HepG2 (cell line): ENCODE data around the gene PRICKLE2. TPM values are rescaled to one million over a fixed set of nuclear protein-coding genes. Genes with fewer than 3 reads are reported as not detected.

Experiments
- ATAC-seq: fragments of 200-7000 bp; cut with Tn5 transposase; 3 replicates; pipeline ENCODE4 v1.9.1; 2020; ENCODE audit warnings: mild to moderate bottlenecking, moderate library complexity
- BruUV-seq: library from RNA; stranded (reverse); fragments of 400-500 nt; replicated peaks from 2 replicates; lab custom pipeline; 2021; lab: Mats Ljungman, UMichigan
- CTCF ChIA-PET: fragments of 300-600 bp; formaldehyde crosslinking; extraction: SDS; loops from one replicate; lab custom pipeline; 2021; ENCODE audit warnings: low total read pairs, inconsistent platforms, low intra/inter-chr PET ratio; lab: Yijun Ruan, JAX
- POLR2A ChIA-PET: fragments of 350-600 bp; sonication (Branson Sonifier 250); formaldehyde crosslinking; loops from one replicate; lab custom pipeline; 2020; ENCODE audit warnings: antibody characterized with exemption, inconsistent platforms; lab: Yijun Ruan, JAX
- DNase-seq: peaks from one replicate; pipeline ENCODE4 v3.0.0-alpha.2; 2015; ENCODE audit warnings: low spot score
- FAIRE-seq: peaks from 3 replicates; lab custom pipeline; 2011; peaks lifted over from hg19 to GRCh38; lab: Jason Lieb, UNC
- H2AFZ ChIP-seq: one replicate; pipeline ENCODE4 v1.6.1; 2011; ENCODE audit warnings: low read length, inconsistent platforms
- H3K27ac ChIP-seq: fragments of 300-600 bp; 3 replicates; pipeline ENCODE4 v1.8.0; 2011; ENCODE audit warnings: mixed run types, mild to moderate bottlenecking, mixed read lengths, low read length, inconsistent platforms; ENCODE audit not compliant: insufficient read depth; ENCODE audit errors: extremely low read length
- H3K27me3 ChIP-seq, 2 experiments: fragments of 200-600 bp in 1 of 2; 2 replicates in 1 of 2; 3 replicates in 1 of 2; pipeline versions ENCODE4 v1.6.0 to v1.8.0; 2011; ENCODE audit warnings: low read length in 2 of 2, mild to moderate bottlenecking in 2 of 2, moderate library complexity in 2 of 2, inconsistent platforms in 1 of 2; ENCODE audit not compliant: insufficient read depth in 2 of 2, control insufficient read depth in 1 of 2
- H3K36me3 ChIP-seq, 2 experiments: fragments of 200-600 bp in 1 of 2; replicated peaks in 1 of 2; 2 replicates in 1 of 2; 3 replicates in 1 of 2; pipeline versions ENCODE4 v1.5.1 to v1.8.0; 2011; ENCODE audit warnings: low read length in 2 of 2, inconsistent platforms in 1 of 2; ENCODE audit not compliant: insufficient read depth in 2 of 2, control insufficient read depth in 1 of 2
- H3K4me1 ChIP-seq: 2 replicates; pipeline ENCODE4 v1.5.1; 2012; ENCODE audit warnings: low read length, inconsistent platforms; ENCODE audit not compliant: insufficient read depth
- H3K4me2 ChIP-seq: 2 replicates; pipeline ENCODE4 v1.6.0; 2011; ENCODE audit warnings: low read depth, low read length, inconsistent platforms
- H3K4me3 ChIP-seq, 3 experiments: fragments of 200-600 bp in 1 of 3; sonication (generic), shearing (Covaris generic) in 1 of 3; replicated peaks in 1 of 3; 2 replicates each; pipeline ENCODE4 v1.5.1; 2011 to 2016; ENCODE audit warnings: low read length in 3 of 3, inconsistent platforms in 2 of 3, low read depth in 2 of 3, mild to moderate bottlenecking in 2 of 3, control low read depth in 1 of 3, mixed read lengths in 1 of 3; ENCODE audit not compliant: insufficient read depth in 1 of 3
- H3K79me2 ChIP-seq: one replicate; pipeline ENCODE4 v1.6.1; 2011; ENCODE audit warnings: low read length, inconsistent platforms; ENCODE audit not compliant: insufficient read depth
- H3K9ac ChIP-seq: 2 replicates; pipeline ENCODE4 v1.6.0; 2011; ENCODE audit warnings: mild to moderate bottlenecking, low read depth, low read length, inconsistent platforms; ENCODE audit not compliant: insufficient read depth
- H3K9me3 ChIP-seq: 2 replicates; pipeline ENCODE4 v1.5.1; 2012; ENCODE audit warnings: mild to moderate bottlenecking, low read length
- H4K20me1 ChIP-seq: 2 replicates; pipeline ENCODE4 v1.6.0; 2011; ENCODE audit warnings: inconsistent platforms, mild to moderate bottlenecking, low read length, moderate library complexity; ENCODE audit not compliant: insufficient read depth
- CERS6 ChIP-seq: sonication (generic); formaldehyde crosslinking; IDR thresholded peaks from 2 replicates; pipeline ENCODE4 v1.5.0; 2020; ENCODE audit warnings: missing genetic modification reagents
- HCFC1 ChIP-seq: fragments of 150-350 bp; IDR thresholded peaks from 2 replicates; pipeline ENCODE4 v1.6.1; 2014; ENCODE audit warnings: low read depth, low read length
- KDM5A ChIP-seq: fragments of 200-600 bp; sonication (generic); IDR thresholded peaks from 2 replicates; pipeline ENCODE4 v1.7.0; 2018; ENCODE audit warnings: antibody characterized with exemption, mild to moderate bottlenecking, low read length, borderline replicate concordance
- KLF12 ChIP-seq: sonication (generic); formaldehyde crosslinking; IDR thresholded peaks from 2 replicates; pipeline ENCODE4 v1.4.0; 2020; ENCODE audit warnings: missing genetic modification reagents, borderline replicate concordance
- NCOA2 ChIP-seq: sonication (generic); formaldehyde crosslinking; IDR thresholded peaks from 2 replicates; pipeline ENCODE4 v1.8.0; 2022; ENCODE audit warnings: inconsistent platforms
- NR2C2 ChIP-seq: sonication (generic); formaldehyde crosslinking; IDR thresholded peaks from 2 replicates; pipeline ENCODE4 v1.4.0; 2020; ENCODE audit warnings: missing genetic modification reagents, mild to moderate bottlenecking, moderate library complexity, borderline replicate concordance
- PAF1 ChIP-seq: IDR thresholded peaks from 2 replicates; pipeline ENCODE4 v1.6.1; 2016; ENCODE audit warnings: missing genetic modification reagents, missing compliant biosample characterization
- SIN3A ChIP-seq: IDR thresholded peaks from 2 replicates; pipeline ENCODE4 v1.6.1; 2011; ENCODE audit warnings: low read depth, mild to moderate bottlenecking, control low read depth, low read length, borderline replicate concordance
- ZBTB10 ChIP-seq: sonication (generic); formaldehyde crosslinking; IDR thresholded peaks from 2 replicates; pipeline ENCODE4 v1.4.0; 2020; ENCODE audit warnings: missing genetic modification reagents, borderline replicate concordance
- ZNF567 ChIP-seq: sonication (generic); formaldehyde crosslinking; IDR thresholded peaks from 2 replicates; pipeline ENCODE4 v1.8.1; 2023; ENCODE audit warnings: mild to moderate bottlenecking, missing genetic modification reagents, borderline replicate concordance
- ZNF678 ChIP-seq: sonication (generic); formaldehyde crosslinking; IDR thresholded peaks from 2 replicates; pipeline ENCODE4 v1.4.0; 2020; ENCODE audit warnings: mild to moderate bottlenecking, missing genetic modification reagents
- ZNF775 ChIP-seq: sonication (generic); formaldehyde crosslinking; IDR thresholded peaks from 2 replicates; pipeline ENCODE4 v1.4.0; 2020; ENCODE audit warnings: missing genetic modification reagents, mild to moderate bottlenecking, moderate library complexity, borderline replicate concordance
- WGBS: methylation state at CpG from one replicate; pipeline ENCODE4 v1.1.6; 2017; ENCODE audit warnings: low lambda C conversion rate; 5-methylcytosine and 5-hydroxymethylcytosine counted together
- in situ Hi-C: cut with HindIII; loops from 2 replicates; pipeline ENCODE4 v1.10.0; 2017; ENCODE audit warnings: low pct_unique_long_range_greater_than_20kb; ENCODE audit not compliant: extremely low pct_ligation_motif_present
- intact Hi-C: fragments of 100-400 bp; cut with micrococcal nuclease; formaldehyde crosslinking; loops from one replicate; pipeline ENCODE4 v1.10.0; 2022; ENCODE audit not compliant: unreplicated experiment
- polyA plus RNA-seq, 8 experiments: library from polyadenylated mRNA; depleted of rRNA in 3 of 8; stranded (reverse) in 7 of 8; unstranded in 1 of 8; fragments of >200 nt; fragmentation: Illumina TruSeq in 4 of 8; extraction: Trizol in 4 of 8; gene quantifications; 2 replicates each; pipeline versions ENCODE4 v1.2.1 to v1.2.3, GENCODE V29; 2011 to 2016; ENCODE audit warnings: low read depth in 4 of 8, missing spikeins in 1 of 8, mixed read lengths in 1 of 8; ENCODE audit not compliant: insufficient read depth in 1 of 8
- total RNA-seq, 5 experiments: library from RNA; depleted of rRNA; stranded (reverse); fragments of >200 nt; fragmentation: Illumina TruSeq; extraction: Trizol; gene quantifications; 2 replicates each; pipeline ENCODE4 v1.2.3, GENCODE V29; 2016; ENCODE audit warnings: low read depth in 1 of 5
- TF ChIP-seq, protein P1 (sequence below): sonication (generic); formaldehyde crosslinking; IDR thresholded peaks from 2 replicates; pipeline ENCODE4 v1.4.0; 2020; ENCODE audit warnings: missing genetic modification reagents
- TF ChIP-seq, protein P2 (sequence below): sonication (generic); formaldehyde crosslinking; IDR thresholded peaks from 2 replicates; pipeline ENCODE4; 2020; ENCODE audit warnings: missing genetic modification reagents, mild to moderate bottlenecking, borderline replicate concordance
- TF ChIP-seq, protein P3 (sequence below): sonication (generic); formaldehyde crosslinking; conservative IDR thresholded peaks from 2 replicates; pipeline ENCODE4 v1.8.0; 2022; ENCODE audit warnings: low read depth, missing genetic modification reagents

The PRICKLE2 gene
- total and polyA plus RNA-seq, 2 of the 13 experiments (the other 11 are each of a cell fraction or from before 2014, with no cell fraction given): 0.01 to 0.07 TPM

- no peaks in the 10 kb centered on the region for H3K79me2 ChIP-seq
- no peaks in the 10 kb centered on the region for H3K36me3 ChIP-seq
- H2AFZ ChIP-seq: no peak overlapping the region
- FAIRE-seq (no peak), DNase-seq (no peak), ATAC-seq (no peak)
- no peak overlapping the region for H3K4me2 ChIP-seq
- ChIA-PET CTCF (no interaction called here), POLR2A (no interaction called here)
- no TSS peak for BruUV-seq
- intact Hi-C loops: no loop called here
- no peaks in the 10 kb centered on the region for H3K27me3 ChIP-seq
- no peaks in the 10 kb centered on the region for H4K20me1 ChIP-seq
- no peak overlapping the region for H3K4me3 ChIP-seq
- no peak overlapping the region for H3K9ac ChIP-seq
- in situ Hi-C loops: no loop called here
- H3K27ac ChIP-seq: no peak overlapping the region
- WGBS: 20% methylated on average over 3 of the region's 3 CpGs
- no peaks in the 10 kb centered on the region for H3K9me3 ChIP-seq
- H3K4me1 ChIP-seq: no peaks in the 10 kb centered on the region
- TF ChIP-seq ZNF678 (CRISPR knock-in tag) (no peak), KLF12 (no peak), ZNF567 (CRISPR knock-in tag) (no peak), CERS6 (CRISPR knock-in tag) (no peak), SIN3A (no peak), NR2C2 (CRISPR knock-in tag) (no peak), NCOA2 (no peak), HCFC1 (no peak), KDM5A (no peak), PAF1 (CRISPR knock-in tag) (no peak), ZNF775 (CRISPR knock-in tag) (no peak), ZBTB10 (CRISPR knock-in tag) (no peak)
- TF ChIP-seq, protein P1, sequence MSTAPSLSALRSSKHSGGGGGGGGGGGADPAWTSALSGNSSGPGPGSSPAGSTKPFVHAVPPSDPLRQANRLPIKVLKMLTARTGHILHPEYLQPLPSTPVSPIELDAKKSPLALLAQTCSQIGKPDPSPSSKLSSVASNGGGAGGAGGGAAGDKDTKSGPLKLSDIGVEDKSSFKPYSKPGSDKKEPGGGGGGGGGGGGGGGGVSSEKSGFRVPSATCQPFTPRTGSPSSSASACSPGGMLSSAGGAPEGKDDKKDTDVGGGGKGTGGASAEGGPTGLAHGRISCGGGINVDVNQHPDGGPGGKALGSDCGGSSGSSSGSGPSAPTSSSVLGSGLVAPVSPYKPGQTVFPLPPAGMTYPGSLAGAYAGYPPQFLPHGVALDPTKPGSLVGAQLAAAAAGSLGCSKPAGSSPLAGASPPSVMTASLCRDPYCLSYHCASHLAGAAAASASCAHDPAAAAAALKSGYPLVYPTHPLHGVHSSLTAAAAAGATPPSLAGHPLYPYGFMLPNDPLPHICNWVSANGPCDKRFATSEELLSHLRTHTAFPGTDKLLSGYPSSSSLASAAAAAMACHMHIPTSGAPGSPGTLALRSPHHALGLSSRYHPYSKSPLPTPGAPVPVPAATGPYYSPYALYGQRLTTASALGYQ (CRISPR knock-in tag): no peak
- TF ChIP-seq, protein P2, sequence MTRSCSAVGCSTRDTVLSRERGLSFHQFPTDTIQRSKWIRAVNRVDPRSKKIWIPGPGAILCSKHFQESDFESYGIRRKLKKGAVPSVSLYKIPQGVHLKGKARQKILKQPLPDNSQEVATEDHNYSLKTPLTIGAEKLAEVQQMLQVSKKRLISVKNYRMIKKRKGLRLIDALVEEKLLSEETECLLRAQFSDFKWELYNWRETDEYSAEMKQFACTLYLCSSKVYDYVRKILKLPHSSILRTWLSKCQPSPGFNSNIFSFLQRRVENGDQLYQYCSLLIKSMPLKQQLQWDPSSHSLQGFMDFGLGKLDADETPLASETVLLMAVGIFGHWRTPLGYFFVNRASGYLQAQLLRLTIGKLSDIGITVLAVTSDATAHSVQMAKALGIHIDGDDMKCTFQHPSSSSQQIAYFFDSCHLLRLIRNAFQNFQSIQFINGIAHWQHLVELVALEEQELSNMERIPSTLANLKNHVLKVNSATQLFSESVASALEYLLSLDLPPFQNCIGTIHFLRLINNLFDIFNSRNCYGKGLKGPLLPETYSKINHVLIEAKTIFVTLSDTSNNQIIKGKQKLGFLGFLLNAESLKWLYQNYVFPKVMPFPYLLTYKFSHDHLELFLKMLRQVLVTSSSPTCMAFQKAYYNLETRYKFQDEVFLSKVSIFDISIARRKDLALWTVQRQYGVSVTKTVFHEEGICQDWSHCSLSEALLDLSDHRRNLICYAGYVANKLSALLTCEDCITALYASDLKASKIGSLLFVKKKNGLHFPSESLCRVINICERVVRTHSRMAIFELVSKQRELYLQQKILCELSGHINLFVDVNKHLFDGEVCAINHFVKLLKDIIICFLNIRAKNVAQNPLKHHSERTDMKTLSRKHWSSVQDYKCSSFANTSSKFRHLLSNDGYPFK (CRISPR knock-in tag): no peak
- TF ChIP-seq, protein P3, sequence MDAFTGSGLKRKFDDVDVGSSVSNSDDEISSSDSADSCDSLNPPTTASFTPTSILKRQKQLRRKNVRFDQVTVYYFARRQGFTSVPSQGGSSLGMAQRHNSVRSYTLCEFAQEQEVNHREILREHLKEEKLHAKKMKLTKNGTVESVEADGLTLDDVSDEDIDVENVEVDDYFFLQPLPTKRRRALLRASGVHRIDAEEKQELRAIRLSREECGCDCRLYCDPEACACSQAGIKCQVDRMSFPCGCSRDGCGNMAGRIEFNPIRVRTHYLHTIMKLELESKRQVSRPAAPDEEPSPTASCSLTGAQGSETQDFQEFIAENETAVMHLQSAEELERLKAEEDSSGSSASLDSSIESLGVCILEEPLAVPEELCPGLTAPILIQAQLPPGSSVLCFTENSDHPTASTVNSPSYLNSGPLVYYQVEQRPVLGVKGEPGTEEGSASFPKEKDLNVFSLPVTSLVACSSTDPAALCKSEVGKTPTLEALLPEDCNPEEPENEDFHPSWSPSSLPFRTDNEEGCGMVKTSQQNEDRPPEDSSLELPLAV (CRISPR knock-in tag): no peak
Measured at GRCh38 chr3:64226730-64227129, 1.5 kb upstream of the PRICKLE2 start.
